HepG2 (cell line): ENCODE measurements around the gene S100A12. TPM values are rescaled to one million over a fixed set of nuclear protein-coding genes. Genes with fewer than 3 reads are reported as not detected.

Experiments
- ATAC-seq: fragments of 200-7000 bp; cut with Tn5 transposase; 3 replicates; pipeline ENCODE4 v1.9.1; 2020; ENCODE audit warnings: mild to moderate bottlenecking, moderate library complexity
- BruUV-seq: library from RNA; stranded (reverse); fragments of 400-500 nt; replicated peaks from 2 replicates; lab custom pipeline; 2021; lab: Mats Ljungman, UMichigan
- CTCF ChIA-PET: fragments of 300-600 bp; formaldehyde crosslinking; extraction: SDS; loops from one replicate; lab custom pipeline; 2021; ENCODE audit warnings: low total read pairs, inconsistent platforms, low intra/inter-chr PET ratio; lab: Yijun Ruan, JAX
- POLR2A ChIA-PET: fragments of 350-600 bp; sonication (Branson Sonifier 250); formaldehyde crosslinking; loops from one replicate; lab custom pipeline; 2020; ENCODE audit warnings: antibody characterized with exemption, inconsistent platforms; lab: Yijun Ruan, JAX
- DNase-seq: peaks from one replicate; pipeline ENCODE4 v3.0.0-alpha.2; 2015; ENCODE audit warnings: low spot score
- FAIRE-seq: peaks from 3 replicates; lab custom pipeline; 2011; peaks lifted over from hg19 to GRCh38; lab: Jason Lieb, UNC
- H2AFZ ChIP-seq: one replicate; pipeline ENCODE4 v1.6.1; 2011; ENCODE audit warnings: low read length, inconsistent platforms
- H3K27ac ChIP-seq: fragments of 300-600 bp; 3 replicates; pipeline ENCODE4 v1.8.0; 2011; ENCODE audit warnings: mixed run types, mild to moderate bottlenecking, mixed read lengths, low read length, inconsistent platforms; ENCODE audit not compliant: insufficient read depth; ENCODE audit errors: extremely low read length
- H3K27me3 ChIP-seq, 2 experiments: fragments of 200-600 bp in 1 of 2; 2 replicates in 1 of 2; 3 replicates in 1 of 2; pipeline versions ENCODE4 v1.6.0 to v1.8.0; 2011; ENCODE audit warnings: low read length in 2 of 2, mild to moderate bottlenecking in 2 of 2, moderate library complexity in 2 of 2, inconsistent platforms in 1 of 2; ENCODE audit not compliant: insufficient read depth in 2 of 2, control insufficient read depth in 1 of 2
- H3K36me3 ChIP-seq, 2 experiments: fragments of 200-600 bp in 1 of 2; replicated peaks in 1 of 2; 2 replicates in 1 of 2; 3 replicates in 1 of 2; pipeline versions ENCODE4 v1.5.1 to v1.8.0; 2011; ENCODE audit warnings: low read length in 2 of 2, inconsistent platforms in 1 of 2; ENCODE audit not compliant: insufficient read depth in 2 of 2, control insufficient read depth in 1 of 2
- H3K4me1 ChIP-seq: 2 replicates; pipeline ENCODE4 v1.5.1; 2012; ENCODE audit warnings: low read length, inconsistent platforms; ENCODE audit not compliant: insufficient read depth
- H3K4me2 ChIP-seq: 2 replicates; pipeline ENCODE4 v1.6.0; 2011; ENCODE audit warnings: low read depth, low read length, inconsistent platforms
- H3K4me3 ChIP-seq, 3 experiments: fragments of 200-600 bp in 1 of 3; sonication (generic), shearing (Covaris generic) in 1 of 3; replicated peaks in 1 of 3; 2 replicates each; pipeline ENCODE4 v1.5.1; 2011 to 2016; ENCODE audit warnings: low read length in 3 of 3, inconsistent platforms in 2 of 3, low read depth in 2 of 3, mild to moderate bottlenecking in 2 of 3, control low read depth in 1 of 3, mixed read lengths in 1 of 3; ENCODE audit not compliant: insufficient read depth in 1 of 3
- H3K79me2 ChIP-seq: one replicate; pipeline ENCODE4 v1.6.1; 2011; ENCODE audit warnings: low read length, inconsistent platforms; ENCODE audit not compliant: insufficient read depth
- H3K9ac ChIP-seq: 2 replicates; pipeline ENCODE4 v1.6.0; 2011; ENCODE audit warnings: mild to moderate bottlenecking, low read depth, low read length, inconsistent platforms; ENCODE audit not compliant: insufficient read depth
- H3K9me3 ChIP-seq: 2 replicates; pipeline ENCODE4 v1.5.1; 2012; ENCODE audit warnings: mild to moderate bottlenecking, low read length
- H4K20me1 ChIP-seq: 2 replicates; pipeline ENCODE4 v1.6.0; 2011; ENCODE audit warnings: inconsistent platforms, mild to moderate bottlenecking, low read length, moderate library complexity; ENCODE audit not compliant: insufficient read depth
- ARID3A ChIP-seq: IDR thresholded peaks from 2 replicates; pipeline ENCODE4 v1.6.1; 2012; ENCODE audit warnings: low read depth, low read length, improper control_type of control experiment
- ESRRA ChIP-seq: sonication (generic); formaldehyde crosslinking; IDR thresholded peaks from 2 replicates; pipeline ENCODE4 v1.5.1; 2020; ENCODE audit warnings: mild to moderate bottlenecking, low read depth, missing genetic modification reagents
- JUN ChIP-seq: sonication (generic); formaldehyde crosslinking; IDR thresholded peaks from 2 replicates; pipeline ENCODE4 v1.4.0; 2020; ENCODE audit warnings: mild to moderate bottlenecking, missing genetic modification reagents
- NFAT5 ChIP-seq: sonication (generic); formaldehyde crosslinking; IDR thresholded peaks from 2 replicates; pipeline ENCODE4 v1.4.0; 2020; ENCODE audit warnings: missing genetic modification reagents
- NR0B2 ChIP-seq: sonication (generic); formaldehyde crosslinking; IDR thresholded peaks from 2 replicates; pipeline ENCODE4 v1.4.0; 2020; ENCODE audit warnings: mild to moderate bottlenecking, missing genetic modification reagents
- SRF ChIP-seq: IDR thresholded peaks from 2 replicates; pipeline ENCODE4 v1.6.1; 2011; ENCODE audit warnings: mild to moderate bottlenecking, low read depth, low read length, moderate library complexity
- ZGPAT ChIP-seq: IDR thresholded peaks from 2 replicates; pipeline ENCODE4 v1.6.1; 2016; ENCODE audit warnings: mild to moderate bottlenecking
- WGBS: methylation state at CpG from one replicate; pipeline ENCODE4 v1.1.6; 2017; ENCODE audit warnings: low lambda C conversion rate; 5-methylcytosine and 5-hydroxymethylcytosine counted together
- in situ Hi-C: cut with HindIII; loops from 2 replicates; pipeline ENCODE4 v1.10.0; 2017; ENCODE audit warnings: low pct_unique_long_range_greater_than_20kb; ENCODE audit not compliant: extremely low pct_ligation_motif_present
- intact Hi-C: fragments of 100-400 bp; cut with micrococcal nuclease; formaldehyde crosslinking; loops from one replicate; pipeline ENCODE4 v1.10.0; 2022; ENCODE audit not compliant: unreplicated experiment
- polyA plus RNA-seq, 8 experiments: library from polyadenylated mRNA; depleted of rRNA in 3 of 8; stranded (reverse) in 7 of 8; unstranded in 1 of 8; fragments of >200 nt; fragmentation: Illumina TruSeq in 4 of 8; extraction: Trizol in 4 of 8; gene quantifications; 2 replicates each; pipeline versions ENCODE4 v1.2.1 to v1.2.3, GENCODE V29; 2011 to 2016; ENCODE audit warnings: low read depth in 4 of 8, missing spikeins in 1 of 8, mixed read lengths in 1 of 8; ENCODE audit not compliant: insufficient read depth in 1 of 8
- total RNA-seq, 5 experiments: library from RNA; depleted of rRNA; stranded (reverse); fragments of >200 nt; fragmentation: Illumina TruSeq; extraction: Trizol; gene quantifications; 2 replicates each; pipeline ENCODE4 v1.2.3, GENCODE V29; 2016; ENCODE audit warnings: low read depth in 1 of 5

S100A12 gene
- total and polyA plus RNA-seq, 2 of the 13 experiments (the other 11 are each of a cell fraction or from before 2014, with no cell fraction given) = not detected

GRCh38 chr1:153390938-153391710 is 15.7 kb upstream of the S100A12 start, which contains the start of gene S100A8:
S100A8 (minus strand) TSS chr1:153391073; CDS start chr1:153390535, 538 bp downstream.
- intact Hi-C loops = loop anchor here (10.0 kb wide), 2 partner anchors 56 to 996 kb away; no protein-coding TSS in a partner anchor
- peaks cover 0 to 10% of the 10 kb centered on the region in 2 experiments; a peak in 4 of 5 replicates for H3K27me3 ChIP-seq
- H3K79me2 ChIP-seq = no peaks in the 10 kb centered on the region
- H3K4me1 ChIP-seq = no peaks in the 10 kb centered on the region
- POLR2A ChIA-PET = no interaction called here
- no peak within 1 kb of the TSS for H3K9ac ChIP-seq
- no peak within 1 kb of the TSS for H2AFZ ChIP-seq
- H4K20me1 ChIP-seq = no peaks in the 10 kb centered on the region
- no peak for ATAC-seq
- H3K9me3 ChIP-seq = no peaks in the 10 kb centered on the region
- no peak within 1 kb of the TSS for H3K4me3 ChIP-seq
- H3K36me3 ChIP-seq = no peaks in the 10 kb centered on the region
- DNase-seq = no peak
- in situ Hi-C loops = no loop called here
- 7% methylated on average over 7 of the region's 7 CpGs for WGBS
- no peak within 1 kb of the TSS for H3K27ac ChIP-seq
- CTCF ChIA-PET = no interaction called here
- H3K4me2 ChIP-seq = no peak within 1 kb of the TSS
- no TSS peak for BruUV-seq
- FAIRE-seq = no peak
- TF ChIP-seq NFAT5 (CRISPR knock-in tag) (no peak), SRF (no peak), ZGPAT (CRISPR knock-in tag) (no peak), ESRRA (CRISPR knock-in tag) (no peak), NR0B2 (no peak), JUN (CRISPR knock-in tag) (no peak), ARID3A (no peak)
